Osteoblast (primary cell): Measurements from ENCODE around the gene TRABD. TPM values are rescaled to one million over a fixed set of nuclear protein-coding genes. Genes with fewer than 3 reads are reported as not detected.

Source experiments
- DNase-seq: peaks from one replicate; pipeline ENCODE4 v3.0.0; 2011; ENCODE audit warnings: low spot score, mixed read lengths; ENCODE audit not compliant: insufficient read length; ENCODE audit errors: missing footprints
- H2AFZ ChIP-seq: 2 replicates; pipeline ENCODE4 v1.6.0; 2011; ENCODE audit warnings: mild to moderate bottlenecking, low read length
- H3K27ac ChIP-seq: 2 replicates; pipeline ENCODE4 v1.5.1; 2011; ENCODE audit warnings: mild to moderate bottlenecking, low read depth, low read length, moderate library complexity
- H3K27me3 ChIP-seq: 2 replicates; pipeline ENCODE4 v1.6.0; 2012; ENCODE audit warnings: mild to moderate bottlenecking, control low read depth, inconsistent platforms, low read length, moderate library complexity; ENCODE audit not compliant: insufficient read depth
- H3K36me3 ChIP-seq: 2 replicates; pipeline ENCODE4 v1.5.1; 2011; ENCODE audit warnings: mild to moderate bottlenecking, low read length, control low read depth, moderate library complexity; ENCODE audit not compliant: insufficient read depth
- H3K4me1 ChIP-seq: 2 replicates; pipeline ENCODE4 v1.5.1; 2011; ENCODE audit warnings: mild to moderate bottlenecking, low read length, control low read depth, moderate library complexity; ENCODE audit not compliant: insufficient read depth
- H3K4me2 ChIP-seq: 2 replicates; pipeline ENCODE4 v1.6.0; 2011; ENCODE audit warnings: mild to moderate bottlenecking, low read length; ENCODE audit not compliant: insufficient read depth
- H3K4me3 ChIP-seq: fragments of 200-600 bp; sonication (generic); 3 replicates; pipeline ENCODE4 v1.5.1; 2012; ENCODE audit warnings: mild to moderate bottlenecking, low read length, inconsistent platforms; ENCODE audit not compliant: insufficient read depth
- H3K79me2 ChIP-seq: 2 replicates; pipeline ENCODE4 v1.6.0; 2012; ENCODE audit warnings: mild to moderate bottlenecking, low read length, control low read depth, inconsistent platforms; ENCODE audit not compliant: insufficient read depth
- H3K9me3 ChIP-seq: 2 replicates; pipeline ENCODE4 v1.5.1; 2011; ENCODE audit warnings: low read depth, low read length, control low read depth
- H4K20me1 ChIP-seq: 2 replicates; pipeline ENCODE4 v1.6.0; 2012; ENCODE audit warnings: mild to moderate bottlenecking, low read length, control low read depth; ENCODE audit not compliant: insufficient read depth
- CTCF ChIP-seq: IDR thresholded peaks from 2 replicates; pipeline ENCODE4 v1.5.1; 2011; ENCODE audit warnings: mild to moderate bottlenecking, low read depth, low read length, moderate library complexity; ENCODE audit errors: extremely low read depth
- total RNA-seq: library from RNA; depleted of rRNA; stranded (reverse); fragments of >200 nt; gene quantifications from 2 replicates; pipeline ENCODE4 v1.2.3, GENCODE V29; 2012

TRABD gene
- total RNA-seq, 1 donor = 13.8 TPM

GRCh38 chr22:50150161-50151129 is 35.3 kb upstream of the TRABD start:
- H3K79me2 ChIP-seq = no peaks in the 10 kb centered on the region
- H3K4me3 ChIP-seq = no peak overlapping the region
- H3K27me3 ChIP-seq = peaks cover 2% of the 10 kb centered on the region
- H3K4me1 ChIP-seq = no peaks in the 10 kb centered on the region
- peak; percentile 75 for DNase-seq
- H3K9me3 ChIP-seq = no peaks in the 10 kb centered on the region
- no peak overlapping the region for H3K27ac ChIP-seq
- no peak for TF ChIP-seq CTCF
- no peaks in the 10 kb centered on the region for H4K20me1 ChIP-seq
- no peak overlapping the region for H2AFZ ChIP-seq
- no peaks in the 10 kb centered on the region for H3K36me3 ChIP-seq
- H3K4me2 ChIP-seq = no peak overlapping the region

- Histone ChIP-seq H3K27ac (no peak overlapping the region), H3K27me3 (peaks cover under 1% of the 10 kb centered on the region), H3K9me3 (no peaks in the 10 kb centered on the region), H3K4me1 (no peaks in the 10 kb centered on the region), H3K4me2 (no peak overlapping the region), H4K20me1 (no peaks in the 10 kb centered on the region), H3K79me2 (no peaks in the 10 kb centered on the region), H2AFZ (no peak overlapping the region), H3K36me3 (no peaks in the 10 kb centered on the region), H3K4me3 (no peak overlapping the region)
- TF ChIP-seq CTCF = no peak
- peak; percentile 72 for DNase-seq
Measured at GRCh38 chr22:50151571-50152537, 33.9 kb upstream of the TRABD start.

GRCh38 chr22:50153056-50153755 is 32.5 kb upstream of the TRABD start:
- Histone ChIP-seq H2AFZ (no peak overlapping the region), H3K4me1 (no peaks in the 10 kb centered on the region), H3K27me3 (peaks cover 14% of the 10 kb centered on the region), H3K9me3 (no peaks in the 10 kb centered on the region), H3K27ac (no peak overlapping the region), H3K4me2 (no peak overlapping the region), H3K36me3 (no peaks in the 10 kb centered on the region), H4K20me1 (no peaks in the 10 kb centered on the region), H3K79me2 (no peaks in the 10 kb centered on the region), H3K4me3 (no peak overlapping the region)
- TF ChIP-seq CTCF = no peak
- DNase-seq = peak; percentile 71
